ENCODE measurements around the gene ZBTB32. TPM values are rescaled to one million over a fixed set of nuclear protein-coding genes. Genes with fewer than 3 reads are reported as not detected.

The ZBTB32 gene
- polyA plus RNA-seq, 2 of the 4 experiments (the other 2 are of a cell fraction), result not detected

GRCh38 chr19:35759697-35760096 lies 55.3 kb downstream of the ZBTB32 start:
- WGBS (ENCODE audit: missing lambda C conversion rate), result 97% methylated on average over 2 of the region's 2 CpGs
- no peak for FAIRE-seq
- no peak for DNase-seq (ENCODE audit: low read depth in 1 of 2, low spot score in 1 of 2)
- ChIA-PET CTCF (interaction anchor here (1.0 to 2.4 kb wide), 5 partner anchors 14 to 173 kb away, joined by 3 to 8 read pairs (median 3); no protein-coding TSS in a partner anchor), POLR2A (no interaction called here)
- TF ChIP-seq ZNF302 (CRISPR knock-in tag; IDR thresholded peaks at IDR 0.05) (no peak), NPAS2 (CRISPR knock-in tag; IDR thresholded peaks at IDR 0.05; ENCODE audit: borderline replicate concordance) (no peak), HMGXB4 (CRISPR knock-in tag; IDR thresholded peaks at IDR 0.05; ENCODE audit: borderline replicate concordance) (no peak), RCOR1 (IDR thresholded peaks at IDR 0.05; ENCODE audit: low read depth, low read length) (no peak), CBX8 (IDR thresholded peaks at IDR 0.05) (no peak), BCL3 (IDR thresholded peaks at IDR 0.05) (no peak)
- Histone ChIP-seq H3K4me3 (no peak overlapping the region), H3K4me2 (peak overlapping the region; percentile 86; the same call in 1 of the 3 replicates), H3K9me3 (no peaks in the 10 kb centered on the region), H3K27ac (no peak overlapping the region), H3K4me1 (peaks cover 25% of the 10 kb centered on the region)
- no peak for ATAC-seq

DNA sequence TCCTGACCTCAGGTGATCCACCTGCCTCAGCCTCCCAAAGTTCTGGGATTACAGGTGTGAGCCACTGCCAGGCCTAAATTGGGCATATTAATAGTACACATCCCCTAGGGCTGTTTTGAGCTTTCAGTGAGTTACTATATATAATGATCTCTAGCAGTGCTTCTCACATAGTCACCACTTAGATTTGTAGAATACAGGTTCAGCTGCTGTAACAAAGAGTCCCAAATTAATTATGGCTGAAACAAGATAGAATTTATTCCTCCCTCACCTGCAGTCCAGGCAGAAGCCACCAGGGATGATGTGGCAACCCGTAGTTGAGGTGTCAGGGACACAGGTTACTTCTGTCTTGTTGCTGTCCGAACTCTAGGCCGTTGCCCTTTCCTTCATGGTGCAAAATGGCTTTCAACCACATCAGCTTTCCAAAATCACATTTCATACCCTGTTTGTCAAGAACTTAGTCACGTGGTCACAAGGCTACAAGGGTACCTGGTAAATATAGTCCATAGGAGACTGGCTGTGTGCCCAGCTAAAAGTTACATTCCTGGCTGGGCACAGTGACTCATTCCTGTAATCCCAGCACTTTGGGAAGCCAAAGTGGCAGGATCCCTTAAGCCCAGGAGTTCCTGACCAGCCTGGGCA lies 56.5 kb downstream of the ZBTB32 start:
- no peak overlapping the region for H3K27ac ChIP-seq
- no peak for FAIRE-seq
- ChIA-PET POLR2A (interaction anchor here (0.5 to 0.9 kb wide), 2 partner anchors 13 kb away, joined by 3 read pairs; partner anchors contain the start of gene LIN37), CTCF (interaction anchor here (1.0 to 2.4 kb wide), 6 partner anchors 13 to 168 kb away, joined by 3 to 8 read pairs (median 4); no protein-coding TSS in a partner anchor)
- H3K4me2 ChIP-seq, result no peak overlapping the region
- DNase-seq (ENCODE audit: low read depth in 1 of 2, low spot score in 1 of 2), result peak in 1 of 2 experiments; percentile 47
- no peak overlapping the region for H3K4me3 ChIP-seq
- peaks cover 27% of the 10 kb centered on the region for H3K4me1 ChIP-seq
- 0 out of 2 replicates have a peak, but pooled peaks have one; percentile 14 for TF ChIP-seq FOSL2 (IDR thresholded peaks at IDR 0.05)
- peak; percentile 40; the same call in 1 of the 2 replicates for TF ChIP-seq FOSL2 (CRISPR knock-in tag; IDR thresholded peaks at IDR 0.05)
- peak; percentile 66 for TF ChIP-seq USF2 (IDR thresholded peaks at IDR 0.05)
- no peak for TF ChIP-seq MAFK (IDR thresholded peaks at IDR 0.05; ENCODE audit: partially characterized antibody)
- no peak for TF ChIP-seq PBX3 (IDR thresholded peaks at IDR 0.05)
- TF ChIP-seq ZSCAN20 (CRISPR knock-in tag; IDR thresholded peaks at IDR 0.05), result no peak
- no peak for TF ChIP-seq HOXB13 (CRISPR knock-in tag; IDR thresholded peaks at IDR 0.05; ENCODE audit: low read depth)
- no peaks in the 10 kb centered on the region for H3K9me3 ChIP-seq
- WGBS (ENCODE audit: missing lambda C conversion rate), result 83% methylated on average over 4 of the region's 4 CpGs
- no peak for ATAC-seq

- H3K4me2 ChIP-seq, result no peak overlapping the region
- no peaks in the 10 kb centered on the region for H3K9me3 ChIP-seq
- DNase-seq (ENCODE audit: low read depth in 1 of 2, low spot score in 1 of 2), result no peak
- no peak overlapping the region for H3K27ac ChIP-seq
- POLR2A ChIA-PET, result interaction anchor here (0.9 to 1.0 kb wide), 2 partner anchors 16 to 19 kb away, joined by 5 read pairs; partner anchors contain the start of genes LIN37, PSENEN and U2AF1L4
- peaks cover 13% of the 10 kb centered on the region; the same call in 2 of the 3 replicates for H3K4me1 ChIP-seq
- CTCF ChIA-PET, result interaction anchor here (0.6 to 1.9 kb wide), 8 partner anchors 12 to 630 kb away, joined by 3 to 6 read pairs (median 3); partner anchors contain the start of genes LGI4 and LIN37
- no peak overlapping the region for H3K4me3 ChIP-seq
- FAIRE-seq, result no peak
- TF ChIP-seq NR3C1 (IDR thresholded peaks at IDR 0.05), result no peak
- TF ChIP-seq MAZ (IDR thresholded peaks at IDR 0.05; ENCODE audit: borderline replicate concordance, low read depth, low read length), result no peak
- no peak for TF ChIP-seq RARB (CRISPR knock-in tag; IDR thresholded peaks at IDR 0.05)
- no peak for TF ChIP-seq CEBPB (IDR thresholded peaks at IDR 0.05)
- TF ChIP-seq RFX5 (IDR thresholded peaks at IDR 0.05), result no peak
- TF ChIP-seq, protein P1, sequence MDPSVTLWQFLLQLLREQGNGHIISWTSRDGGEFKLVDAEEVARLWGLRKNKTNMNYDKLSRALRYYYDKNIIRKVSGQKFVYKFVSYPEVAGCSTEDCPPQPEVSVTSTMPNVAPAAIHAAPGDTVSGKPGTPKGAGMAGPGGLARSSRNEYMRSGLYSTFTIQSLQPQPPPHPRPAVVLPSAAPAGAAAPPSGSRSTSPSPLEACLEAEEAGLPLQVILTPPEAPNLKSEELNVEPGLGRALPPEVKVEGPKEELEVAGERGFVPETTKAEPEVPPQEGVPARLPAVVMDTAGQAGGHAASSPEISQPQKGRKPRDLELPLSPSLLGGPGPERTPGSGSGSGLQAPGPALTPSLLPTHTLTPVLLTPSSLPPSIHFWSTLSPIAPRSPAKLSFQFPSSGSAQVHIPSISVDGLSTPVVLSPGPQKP (IDR thresholded peaks at IDR 0.05; ENCODE audit: low read depth, low read length), result no peak
- TF ChIP-seq CTCF (IDR thresholded peaks at IDR 0.05), result no peak
- no peak for TF ChIP-seq NFE2L2 (conservative IDR thresholded peaks at IDR 0.05; ENCODE audit: low read length)
- TF ChIP-seq HOXB13 (CRISPR knock-in tag; IDR thresholded peaks at IDR 0.05; ENCODE audit: low read depth), result no peak
- 93% methylated on average over 17 of the region's 17 CpGs for WGBS (ENCODE audit: missing lambda C conversion rate)
- no peak for ATAC-seq
These were observed 60.3 kb downstream of the ZBTB32 start for GRCh38 chr19:35764432-35765315.
